Measurements from ENCODE around the gene FIBCD1.

Gene FIBCD1

GRCh38 chr9:130937146-130938076, 1.6 kb downstream of the FIBCD1 start:
- in situ Hi-C loops (cut with MboI; ENCODE audit: low sequenced_read_pairs) = no loop called here

- in situ Hi-C loops (cut with MboI; ENCODE audit: low sequenced_read_pairs) = no loop called here
Measured at GRCh38 chr9:130936285-130937117, 2.5 kb downstream of the FIBCD1 start.

GRCh38 chr9:130935648-130936271, 3.3 kb downstream of the FIBCD1 start:
- in situ Hi-C loops (cut with MboI; ENCODE audit: low sequenced_read_pairs) = no loop called here

GRCh38 chr9:130934702-130935647, 4.1 kb downstream of the FIBCD1 start:
- in situ Hi-C loops (cut with MboI; ENCODE audit: low sequenced_read_pairs) = no loop called here

- in situ Hi-C loops (cut with MboI; ENCODE audit: low sequenced_read_pairs) = no loop called here
Measured at GRCh38 chr9:130934246-130934645, 4.8 kb downstream of the FIBCD1 start.

GRCh38 chr9:130933114-130934046, 5.7 kb downstream of the FIBCD1 start:
- in situ Hi-C loops (cut with MboI; ENCODE audit: low sequenced_read_pairs) = no loop called here

DNA sequence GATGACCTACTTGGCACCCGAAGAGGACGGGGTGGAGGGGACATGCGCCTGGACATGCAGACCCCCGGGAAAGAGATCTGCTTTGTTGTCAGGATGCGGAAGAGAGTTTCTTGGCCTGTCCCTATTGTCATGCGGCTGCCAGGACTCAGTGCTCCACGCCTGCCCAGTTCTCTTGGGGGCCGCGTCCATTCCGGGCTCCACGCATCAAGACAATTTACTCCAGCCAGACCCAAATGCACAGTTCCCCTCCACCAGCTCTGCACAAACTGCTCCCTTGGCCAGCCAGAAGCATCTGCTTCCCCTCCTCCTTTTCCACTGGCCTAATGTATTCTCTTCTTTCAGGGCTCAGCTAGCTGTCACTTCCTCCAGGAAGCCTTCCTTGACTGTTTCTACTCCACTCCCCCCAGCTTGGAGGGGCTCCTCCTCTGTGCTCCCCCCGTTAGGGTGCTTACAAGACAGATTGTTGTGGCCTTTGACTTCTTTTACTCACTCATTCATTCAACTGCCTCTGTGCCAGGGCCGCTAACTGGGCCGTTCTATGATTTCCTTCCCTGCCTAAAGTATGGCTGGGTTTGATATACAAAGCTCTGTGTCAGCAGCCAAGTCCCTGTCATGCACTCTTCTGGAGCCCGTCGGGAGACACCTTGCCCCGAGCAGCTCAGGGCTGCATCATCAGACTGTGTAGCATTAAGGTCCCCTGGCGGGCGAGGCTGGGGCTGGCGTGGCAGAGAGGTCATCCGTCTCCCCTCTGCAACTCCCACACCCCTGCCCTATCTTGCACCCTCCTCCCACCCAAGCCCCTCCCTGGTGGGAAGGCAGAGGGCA, 6.6 kb downstream of the FIBCD1 start:
- in situ Hi-C loops (cut with MboI; ENCODE audit: low sequenced_read_pairs) = no loop called here

DNA sequence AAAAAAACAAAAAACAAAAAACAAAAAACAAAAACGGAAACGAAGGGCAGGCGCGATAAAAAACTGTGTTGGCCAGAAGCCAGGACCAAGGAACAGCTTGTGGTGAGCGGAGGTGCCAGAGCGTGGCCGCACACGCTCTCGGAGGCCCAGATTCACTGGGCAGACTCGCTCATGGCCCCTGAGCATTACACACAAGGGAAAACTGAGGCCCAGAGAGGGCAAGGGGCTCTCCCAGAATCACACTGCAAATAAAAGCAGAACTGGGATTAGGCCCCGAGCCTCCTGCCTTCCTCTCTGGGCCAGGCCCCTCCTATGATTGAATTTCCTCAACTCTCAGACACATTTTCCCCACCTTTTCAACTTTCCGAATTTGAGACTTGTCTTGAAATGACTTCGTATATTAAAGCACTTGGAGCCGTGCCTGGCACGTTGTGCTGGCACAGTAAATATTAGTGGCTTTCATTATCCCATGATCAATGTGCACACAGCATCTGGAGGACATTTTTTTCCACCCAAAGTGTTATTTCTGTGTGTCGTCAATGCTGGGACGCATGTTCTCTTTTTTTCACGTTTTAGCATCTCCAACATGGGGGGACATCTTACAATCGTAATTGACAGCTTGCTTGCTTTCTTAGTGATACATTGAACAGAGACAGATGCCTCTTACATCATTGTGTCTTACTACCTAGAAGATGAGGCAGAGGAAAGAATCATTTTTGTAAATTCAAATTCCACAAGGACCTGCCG, 7.4 kb downstream of the FIBCD1 start:
- in situ Hi-C loops (cut with MboI; ENCODE audit: low sequenced_read_pairs) = no loop called here

DNA sequence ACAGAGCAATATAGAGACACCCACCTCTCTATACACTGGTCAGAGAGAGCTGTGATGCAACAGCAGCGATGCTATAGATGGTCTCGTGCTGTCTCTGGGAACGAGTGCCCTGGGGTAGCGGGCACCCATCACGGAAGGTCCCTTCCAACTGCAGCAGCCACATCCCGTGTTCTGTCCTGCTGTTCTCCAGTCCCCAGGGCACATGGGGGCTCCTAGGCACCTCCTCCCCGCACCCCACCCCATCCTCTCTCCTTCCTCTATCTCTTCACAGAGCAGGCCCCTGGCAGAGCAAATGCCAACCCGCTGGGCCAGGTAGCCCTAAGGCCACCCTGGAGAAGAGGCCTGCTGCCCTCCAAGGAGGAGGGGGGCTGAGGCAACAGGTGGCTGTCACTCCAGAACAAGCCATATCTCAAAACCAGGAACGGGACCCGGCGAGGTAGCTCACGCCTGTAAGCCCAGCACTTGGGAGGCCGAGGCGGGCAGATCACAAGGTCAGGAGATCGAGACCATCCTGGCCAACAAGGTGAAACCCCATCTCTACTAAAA, 8.2 kb downstream of the FIBCD1 start:
- in situ Hi-C loops (cut with MboI; ENCODE audit: low sequenced_read_pairs) = no loop called here

- in situ Hi-C loops (cut with MboI; ENCODE audit: low sequenced_read_pairs) = no loop called here
Measured at GRCh38 chr9:130930132-130930803, 8.8 kb downstream of the FIBCD1 start.

DNA sequence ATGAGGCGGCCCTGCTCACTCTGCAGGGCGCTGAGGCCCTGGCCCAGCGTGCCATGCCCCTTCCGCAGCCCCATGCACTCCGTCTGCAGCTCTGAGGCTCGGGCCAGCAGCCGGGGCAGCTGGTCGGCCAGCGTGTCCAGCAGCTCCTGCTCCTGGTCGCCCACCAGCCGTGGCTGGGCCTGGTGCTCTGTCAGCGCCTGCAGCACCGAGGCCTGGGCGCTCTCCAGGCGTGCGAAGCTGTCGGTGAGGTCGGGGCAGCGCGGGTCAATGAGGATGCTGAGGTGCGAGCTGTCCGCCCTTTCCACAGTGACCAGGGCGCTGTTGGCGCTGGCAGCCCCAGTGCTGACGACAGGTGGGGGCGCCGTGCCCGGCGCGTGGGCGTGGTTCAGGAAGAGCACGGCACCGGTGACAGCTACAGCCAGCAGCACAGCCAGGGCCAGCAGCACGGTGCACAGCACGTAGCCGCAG, 9.4 kb downstream of the FIBCD1 start:
- in situ Hi-C loops (cut with MboI; ENCODE audit: low sequenced_read_pairs) = no loop called here

DNA sequence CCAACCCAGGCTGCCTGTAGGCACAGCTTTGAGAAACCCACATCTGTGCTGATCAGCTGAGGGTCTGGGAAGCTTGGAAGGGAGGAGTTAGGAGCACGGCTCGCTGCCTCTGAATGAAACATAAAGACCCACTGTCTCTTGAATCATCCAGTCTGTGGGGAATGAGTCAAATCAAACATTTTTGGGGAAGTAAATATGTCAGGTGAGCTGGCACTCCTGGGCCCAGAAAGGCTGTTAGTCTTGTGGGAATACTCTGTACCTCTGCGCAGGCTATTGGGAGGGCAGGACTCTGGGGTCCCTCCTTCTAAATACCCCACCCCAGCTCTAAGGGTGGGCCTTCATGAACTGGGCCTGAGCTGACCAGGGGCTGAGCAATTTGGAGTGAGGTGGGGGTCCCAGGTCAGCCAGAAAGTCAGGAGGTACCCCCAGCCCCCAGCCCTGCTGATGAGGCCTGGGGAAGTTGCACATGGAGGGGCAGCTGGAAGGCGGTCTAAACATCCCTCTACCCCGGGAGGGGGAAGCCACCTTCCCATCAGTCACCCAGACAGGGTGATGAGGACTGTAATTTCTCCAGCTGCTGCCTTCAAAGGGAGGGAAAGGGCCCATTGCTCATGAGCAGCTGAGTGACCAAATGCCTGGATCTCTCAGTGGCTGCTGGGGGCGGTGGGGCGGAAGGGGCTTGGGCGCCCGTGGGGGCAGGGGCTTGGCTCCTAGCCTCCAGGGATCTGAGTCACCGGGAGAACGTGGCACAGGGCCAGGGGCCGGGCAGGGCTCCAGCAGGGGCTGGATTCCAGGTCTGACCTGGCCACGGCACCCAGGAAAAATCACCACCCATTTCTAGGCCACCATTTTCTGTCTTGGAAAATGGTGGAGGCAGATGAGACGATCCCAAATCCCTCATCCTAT, 10.8 kb downstream of the FIBCD1 start:
- in situ Hi-C loops (cut with MboI; ENCODE audit: low sequenced_read_pairs) = no loop called here

DNA sequence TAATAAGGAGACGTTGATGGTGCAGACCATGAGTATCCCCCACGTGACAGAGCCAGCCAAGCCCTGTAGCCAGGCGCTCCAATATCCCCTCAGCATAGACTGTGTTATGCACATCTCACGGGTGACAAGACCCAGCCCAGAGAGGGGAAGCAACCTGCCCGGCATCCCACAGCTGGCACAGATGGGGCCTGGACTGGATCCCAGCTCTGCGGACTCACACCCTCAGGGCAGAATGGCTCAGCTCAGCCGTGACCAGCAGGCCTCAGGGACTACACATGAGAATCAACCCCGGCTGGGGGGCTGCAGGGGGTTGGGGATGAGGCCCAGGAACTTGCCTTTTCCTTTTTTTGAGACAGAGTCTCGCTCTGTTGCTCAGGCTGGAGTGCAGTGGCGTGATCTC, 11.7 kb downstream of the FIBCD1 start:
- in situ Hi-C loops (cut with MboI; ENCODE audit: low sequenced_read_pairs) = no loop called here

DNA sequence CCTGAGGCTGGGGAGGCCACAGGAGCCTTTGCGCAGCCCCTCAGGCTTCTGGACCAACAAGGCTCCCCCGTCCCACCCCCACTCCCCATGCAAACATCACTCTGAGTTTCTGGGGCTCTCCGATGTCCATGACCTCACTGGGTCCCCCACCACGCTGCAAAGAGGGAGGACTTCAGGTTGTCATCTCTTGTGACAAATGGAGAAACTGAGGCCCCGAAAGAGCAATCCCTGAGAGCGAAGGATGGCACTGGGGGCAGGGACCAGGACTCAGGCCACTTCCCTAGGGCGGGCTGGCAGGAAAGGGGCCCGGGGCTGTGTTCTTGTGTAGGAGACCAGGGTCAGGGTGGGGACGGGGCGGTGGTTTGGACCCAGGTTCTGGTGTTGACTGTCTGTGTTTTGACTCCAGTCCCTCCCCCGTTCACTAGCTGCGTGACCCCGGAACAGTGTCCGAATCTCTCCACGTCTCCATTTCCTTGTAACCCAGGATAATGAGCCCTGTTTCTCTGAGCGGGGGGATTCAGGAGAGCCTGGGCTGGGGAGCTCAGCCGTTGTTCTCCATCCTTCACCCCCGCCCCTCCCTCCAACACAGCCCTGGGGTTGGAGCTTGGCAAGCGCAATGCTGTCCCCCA, 13.9 kb downstream of the FIBCD1 start:
- in situ Hi-C loops (cut with MboI; ENCODE audit: low sequenced_read_pairs) = no loop called here

DNA sequence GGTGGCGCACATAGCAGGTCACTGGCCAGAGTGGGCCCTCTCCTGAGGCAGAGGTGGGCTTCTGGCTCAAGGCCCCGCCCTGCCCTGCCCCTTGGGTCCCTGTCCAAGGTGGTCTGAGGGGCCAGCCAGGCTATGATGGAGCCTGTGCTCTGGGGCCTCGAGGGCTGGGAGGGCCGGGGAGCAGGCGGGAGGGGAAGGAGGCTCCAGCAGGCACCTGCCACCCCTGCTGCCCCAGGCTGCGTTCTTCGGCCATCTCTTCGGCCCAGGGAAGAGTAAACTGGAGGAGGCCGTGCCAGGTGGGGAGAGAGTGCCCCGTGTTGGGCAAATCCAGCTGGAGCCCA, 14.6 kb downstream of the FIBCD1 start:
- in situ Hi-C loops (cut with MboI; ENCODE audit: low sequenced_read_pairs) = no loop called here
